Stimulated activated CD8-positive, alpha-beta memory T cell treated with anti-CD3 and anti-CD28 coated beads, Interleukin-12 subunit alpha, Interleukin-12 subunit beta, amount 100 ng/mL, for 24 hours (primary cell): ENCODE results near the gene MKNK1.

Source experiments
- DNase-seq: peaks from one replicate; pipeline ENCODE4 v3.0.0-alpha.2; 2020; ENCODE audit errors: extremely low read depth

MKNK1 gene

GRCh38 chr1:46558141-46558963 is 45.7 kb downstream of the MKNK1 start:
- DNase-seq: no peak

- no peak for DNase-seq
Measured at GRCh38 chr1:46557403-46557802, 46.7 kb downstream of the MKNK1 start.

DNA sequence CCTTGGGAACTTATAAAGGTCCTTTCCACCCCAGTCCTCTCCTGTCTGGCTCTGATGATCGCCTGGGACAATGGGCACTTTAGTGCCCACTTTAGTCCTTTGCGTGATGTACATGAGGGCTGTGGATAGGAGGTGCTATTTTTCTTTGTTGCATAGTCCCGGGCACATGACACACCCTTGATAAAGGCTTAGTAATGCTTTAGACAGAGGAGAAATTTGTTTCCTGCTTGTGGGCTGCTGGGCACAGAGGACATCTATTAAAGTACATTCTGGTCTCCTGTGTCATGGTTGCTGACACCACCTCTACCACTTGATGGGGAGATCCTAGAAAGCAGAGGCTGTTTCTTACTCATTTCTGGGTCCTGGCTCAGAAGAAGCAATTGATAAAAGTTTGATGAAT is 47.2 kb downstream of the MKNK1 start:
- DNase-seq: no peak

GRCh38 chr1:46555826-46556619 is 48.0 kb downstream of the MKNK1 start:
- no peak for DNase-seq

DNA sequence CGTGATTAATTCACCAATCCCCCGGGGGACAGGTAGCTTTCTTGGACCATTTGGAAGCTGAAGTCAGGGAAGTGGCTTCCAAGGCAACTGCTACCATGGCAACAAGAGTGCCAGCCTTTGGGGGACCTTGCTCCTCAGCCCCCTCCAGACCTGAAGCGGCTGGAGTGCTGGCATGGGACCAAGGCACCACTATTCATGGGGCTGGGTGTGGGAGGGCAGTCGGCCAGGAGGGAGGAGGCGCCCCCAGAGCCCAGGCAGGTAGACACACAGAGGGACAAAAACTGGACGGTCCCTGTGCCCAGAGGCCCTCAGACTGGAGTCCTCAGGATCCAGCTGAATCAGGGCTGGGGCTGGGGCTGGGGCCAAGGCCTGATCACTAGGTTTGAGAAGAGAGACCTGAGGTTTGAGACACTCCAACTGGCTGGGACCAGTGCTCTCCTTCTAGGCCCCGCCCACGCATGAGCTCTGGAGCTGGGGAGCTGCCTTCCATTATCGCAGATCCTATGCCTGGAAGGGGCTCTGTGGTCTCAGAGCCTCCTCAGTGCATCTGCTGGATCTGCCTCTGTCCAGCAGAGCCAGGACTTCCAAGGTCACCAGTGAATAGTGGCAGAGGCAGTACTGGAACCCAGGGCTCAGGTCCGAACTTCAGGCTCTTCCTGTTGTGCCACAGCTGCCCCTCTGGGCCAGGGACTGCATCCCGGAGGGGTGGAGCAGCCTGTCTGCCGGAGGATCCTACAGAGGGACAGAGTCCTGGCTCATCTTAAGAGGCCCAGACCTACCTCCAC is 49.3 kb downstream of the MKNK1 start:
- DNase-seq: no peak

GRCh38 chr1:46554236-46554596 is 49.9 kb downstream of the MKNK1 start:
- DNase-seq: no peak

- DNase-seq: no peak
Measured at GRCh38 chr1:46553506-46553905, 50.6 kb downstream of the MKNK1 start.

DNA sequence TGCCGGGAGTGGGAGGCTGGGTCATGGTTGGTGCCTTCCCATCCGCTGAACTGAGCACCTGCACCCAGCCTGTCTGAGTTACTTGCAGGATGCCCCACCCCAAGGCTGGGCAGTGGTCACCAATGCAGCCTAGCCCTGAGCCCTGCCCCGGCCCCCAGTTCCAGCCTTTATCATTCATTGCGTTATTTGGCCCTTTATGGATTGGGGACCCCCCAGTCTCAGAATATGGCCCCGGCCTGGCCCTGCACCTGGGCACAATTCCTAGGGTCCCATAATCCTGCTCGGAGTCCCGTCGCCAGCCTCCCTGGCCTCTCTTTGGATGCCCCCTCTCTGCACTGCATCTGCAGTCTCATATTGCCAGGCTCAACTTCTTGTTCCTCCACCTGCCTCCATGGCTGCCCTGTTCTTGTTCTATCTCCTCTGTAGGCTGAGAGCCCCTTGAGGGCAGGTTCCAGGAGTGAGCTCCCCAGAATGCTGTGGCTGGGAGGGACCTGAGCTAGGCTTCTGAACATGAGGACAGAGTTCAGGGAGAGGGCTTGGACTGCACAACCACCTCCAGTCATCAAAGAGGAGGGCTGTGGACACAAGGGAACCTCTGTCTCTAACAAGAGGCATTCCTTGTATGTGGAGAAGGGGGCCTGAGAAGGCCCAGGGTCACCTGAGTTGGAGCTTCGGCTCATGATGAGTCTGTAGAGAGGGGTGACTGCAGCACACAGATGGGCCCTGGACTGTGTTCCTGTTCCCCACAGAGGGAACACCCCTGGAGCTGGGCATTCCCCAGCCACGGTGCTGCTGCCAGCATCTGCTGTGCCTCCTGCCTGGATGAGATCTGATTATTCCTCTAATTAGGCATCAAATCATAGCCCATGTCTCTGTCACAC is 51.5 kb downstream of the MKNK1 start:
- no peak for DNase-seq

- DNase-seq: no peak
Measured at GRCh38 chr1:46551597-46552095, 52.4 kb downstream of the MKNK1 start, which contains the start of gene KNCN. Gene KNCN (minus strand): TSS chr1:46551647. CDS start chr1:46551215, 432 bp downstream.

DNA sequence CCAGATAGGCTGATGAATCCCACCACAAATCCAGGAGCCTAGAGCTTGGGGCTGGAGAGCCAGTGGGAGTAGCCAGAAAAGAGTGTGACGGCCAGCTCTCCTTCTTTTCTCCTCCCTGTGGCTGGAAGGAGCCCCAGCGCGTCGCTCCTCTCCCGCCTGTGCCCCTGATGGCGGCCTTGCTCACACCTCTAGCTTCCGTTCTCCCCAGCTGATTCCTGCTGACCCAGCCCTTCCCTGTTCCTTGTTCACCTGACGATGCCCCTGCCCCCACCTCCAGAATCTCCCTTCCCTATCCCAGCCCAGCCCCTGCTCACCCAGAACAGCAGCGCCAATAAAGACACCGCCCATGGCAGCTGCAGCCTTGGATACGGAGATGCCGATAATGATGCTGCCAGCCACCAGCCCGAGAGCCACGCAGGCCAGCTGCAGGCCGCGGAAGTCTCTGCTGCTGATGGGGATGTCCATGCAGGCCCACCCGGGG is 53.3 kb downstream of the MKNK1 start:
- no peak for DNase-seq

- no peak for DNase-seq
Measured at GRCh38 chr1:46549697-46550681, 54.1 kb downstream of the MKNK1 start.

DNA sequence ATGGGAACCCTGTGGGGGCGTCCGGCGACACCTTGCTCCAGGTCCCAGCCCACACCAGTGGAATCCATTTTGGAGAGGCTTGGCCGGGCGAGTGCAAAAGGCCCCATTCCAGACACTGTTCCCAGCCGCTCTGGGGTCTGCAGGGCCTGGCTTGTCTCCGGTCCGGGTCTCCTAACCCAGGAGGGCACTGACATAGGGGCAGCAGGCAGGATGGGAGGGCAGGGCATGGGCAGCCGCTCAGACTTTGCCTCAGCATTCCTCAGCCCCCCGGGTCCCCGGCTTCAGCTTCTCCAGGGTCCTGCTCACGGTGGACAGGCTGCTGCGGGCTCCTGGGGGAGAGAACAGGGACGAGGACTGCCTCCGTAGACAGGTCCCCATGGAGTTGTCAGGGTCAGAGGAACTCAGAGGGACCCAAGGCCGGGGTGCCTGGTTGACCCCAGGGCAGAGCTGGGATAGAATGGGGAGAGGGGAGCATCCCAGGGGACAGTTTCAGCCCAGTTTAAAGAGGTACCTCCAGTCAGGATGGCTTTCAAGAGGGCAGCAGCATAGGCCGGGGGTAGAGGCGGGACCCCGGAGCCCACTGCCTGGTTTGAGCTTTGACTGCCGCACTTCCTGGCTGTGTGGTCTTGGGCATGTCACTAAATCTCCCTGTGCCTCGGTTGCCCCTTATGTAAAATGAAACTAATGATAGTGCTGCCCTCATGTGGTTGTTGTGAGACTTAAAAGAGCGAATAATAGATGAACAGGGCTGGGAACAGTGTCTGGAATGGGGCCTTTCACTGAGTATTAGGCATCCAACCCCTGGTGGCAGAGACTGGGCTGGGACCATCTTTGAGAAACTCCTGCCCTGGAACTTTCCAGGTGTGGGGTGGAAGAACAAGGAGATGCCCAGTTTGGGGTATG is 56.3 kb downstream of the MKNK1 start:
- DNase-seq: no peak

DNA sequence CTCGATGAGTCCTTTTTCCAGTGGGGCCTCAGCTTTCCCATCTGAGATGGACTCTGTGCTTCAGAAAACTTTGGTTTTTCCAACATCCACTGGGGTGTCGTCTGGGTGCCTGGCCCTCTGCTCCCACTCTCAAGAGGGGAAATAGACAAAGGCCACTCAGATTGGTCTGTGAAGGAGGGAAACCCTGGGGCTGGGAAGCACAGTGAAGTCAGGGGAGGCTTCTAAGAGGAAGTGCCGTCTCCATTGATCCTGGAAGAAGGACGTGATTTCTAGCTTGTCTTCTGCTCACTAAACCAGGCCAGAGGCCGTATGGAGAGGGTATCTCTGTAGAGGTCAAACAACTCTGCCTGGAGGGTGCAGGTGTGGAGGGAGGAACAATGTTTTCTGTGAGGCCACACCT is 57.9 kb downstream of the MKNK1 start:
- no peak for DNase-seq

GRCh38 chr1:46545784-46546183 is 58.3 kb downstream of the MKNK1 start:
- no peak for DNase-seq

- no peak for DNase-seq
Measured at GRCh38 chr1:46544561-46545240, 59.4 kb downstream of the MKNK1 start.

GRCh38 chr1:46543761-46544560 is 60.1 kb downstream of the MKNK1 start:
- no peak for DNase-seq

DNA sequence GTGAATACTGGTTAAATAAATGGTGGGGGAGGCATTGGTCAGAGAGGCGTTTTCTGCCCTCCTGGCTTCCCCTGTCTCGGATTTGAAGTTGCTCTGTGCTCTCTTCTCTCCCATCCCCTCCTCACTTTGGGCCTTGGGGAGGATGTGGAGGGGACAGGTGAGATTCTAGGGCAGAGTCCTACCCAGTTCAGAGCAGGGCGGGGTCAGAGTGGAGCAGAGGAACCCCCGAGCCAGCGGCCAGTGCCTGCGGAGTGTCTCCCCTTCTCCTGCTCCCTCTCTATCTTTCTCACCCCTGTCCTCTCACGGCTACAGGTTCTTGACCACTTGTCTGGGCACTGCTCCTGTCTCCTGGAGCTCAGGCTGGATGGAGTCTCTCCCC is 60.7 kb downstream of the MKNK1 start:
- DNase-seq: no peak
